ENCODE measurements around the gene TSPAN4. TPM values are rescaled to one million over a fixed set of nuclear protein-coding genes. Genes with fewer than 3 reads are reported as not detected.
A peak's percentile ranks its signal among the peaks of the same experiment; 100 is the strongest.

Gene TSPAN4
- total and polyA plus RNA-seq, 2 of the 13 experiments (the other 11 are each of a cell fraction or from before 2014, with no cell fraction given), result 31.7 to 68.3 TPM

DNA sequence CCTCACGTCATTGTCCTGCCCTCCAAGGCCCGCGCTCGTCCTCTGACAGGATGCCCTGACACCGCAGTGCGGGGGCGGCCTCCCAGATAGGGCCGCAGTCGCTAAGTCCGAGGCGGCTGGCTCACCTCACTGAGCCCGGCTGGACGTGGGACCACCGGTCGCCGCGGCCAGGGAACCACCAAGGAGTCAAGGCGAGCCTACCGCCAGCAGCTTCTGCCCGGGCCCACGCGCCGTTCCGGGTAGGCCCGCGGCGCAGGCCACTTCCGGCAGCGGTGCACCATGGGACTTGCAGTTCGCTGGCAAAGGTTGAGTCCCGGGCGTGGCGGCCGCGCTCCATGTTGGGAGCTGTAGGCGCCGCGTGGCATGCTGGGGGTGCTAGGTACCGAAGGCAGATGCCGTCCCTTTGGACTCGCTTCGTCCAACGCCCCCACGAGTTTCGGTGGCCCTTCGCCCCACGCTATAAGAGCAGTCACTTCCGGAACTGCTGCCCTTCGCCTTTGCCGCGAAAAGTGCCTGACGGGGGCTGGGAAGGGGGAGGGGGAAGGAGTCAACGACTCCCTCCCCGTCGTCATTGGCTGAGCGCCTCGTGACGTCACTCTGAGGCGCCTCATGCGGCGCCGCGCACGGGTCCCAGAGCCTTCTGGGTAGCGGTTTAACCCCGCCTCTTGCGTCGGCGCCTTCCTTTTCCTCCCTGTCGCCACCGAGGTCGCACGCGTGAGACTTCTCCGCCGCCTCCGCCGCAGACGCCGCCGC, 33.2 kb upstream of the TSPAN4 start, which contains the start of gene RPLP2 (continued):
- TF ChIP-seq BRF2 (CRISPR knock-in tag; IDR thresholded peaks at IDR 0.05), result peak; percentile 88
- TF ChIP-seq GFI1 (CRISPR knock-in tag; IDR thresholded peaks at IDR 0.05; ENCODE audit: borderline replicate concordance), result no peak; the same call in 1 of the 2 replicates
- TF ChIP-seq ZNF251 (CRISPR knock-in tag; IDR thresholded peaks at IDR 0.05), result no peak
- peak; percentile 85 for TF ChIP-seq ZNF782 (CRISPR knock-in tag; IDR thresholded peaks at IDR 0.05; ENCODE audit: borderline replicate concordance)
- TF ChIP-seq ZNF788 (CRISPR knock-in tag; IDR thresholded peaks at IDR 0.05; ENCODE audit: borderline replicate concordance), result peak; percentile 90; the same call in 1 of the 2 replicates
- peak; percentile 86; the same call in 1 of the 2 replicates for TF ChIP-seq LBX2 (CRISPR knock-in tag; IDR thresholded peaks at IDR 0.05; ENCODE audit: borderline replicate concordance)
- no peak for TF ChIP-seq HMGA1 (CRISPR knock-in tag; conservative IDR thresholded peaks at IDR 0.05)
- peak; percentile 87; the same call in 1 of the 2 replicates for TF ChIP-seq ZNF816 (CRISPR knock-in tag; IDR thresholded peaks at IDR 0.05; ENCODE audit: borderline replicate concordance)
- TF ChIP-seq ATF2 (CRISPR knock-in tag; IDR thresholded peaks at IDR 0.05), result peak; percentile 69
- TF ChIP-seq KMT2A (CRISPR knock-in tag; IDR thresholded peaks at IDR 0.05), result peak; percentile 65; the same call in 1 of the 2 replicates
- peak; percentile 78; the same call in 2 of the 3 replicates for TF ChIP-seq MXI1 (IDR thresholded peaks at IDR 0.05; ENCODE audit: borderline replicate concordance, low read depth, low read length)
- TF ChIP-seq HOXA7 (CRISPR knock-in tag; IDR thresholded peaks at IDR 0.05), result no peak
- peak; percentile 84 for TF ChIP-seq HOXA9 (CRISPR knock-in tag; IDR thresholded peaks at IDR 0.05; ENCODE audit: borderline replicate concordance)
- TF ChIP-seq ZNF709 (CRISPR knock-in tag; IDR thresholded peaks at IDR 0.05), result peak; percentile 80
- TF ChIP-seq HMG20A (CRISPR knock-in tag; IDR thresholded peaks at IDR 0.05; ENCODE audit: borderline replicate concordance), result no peak
- peak; percentile 76; the same call in 1 of the 2 replicates for TF ChIP-seq ZNF614 (CRISPR knock-in tag; IDR thresholded peaks at IDR 0.05; ENCODE audit: borderline replicate concordance)
- TF ChIP-seq, protein P1, sequence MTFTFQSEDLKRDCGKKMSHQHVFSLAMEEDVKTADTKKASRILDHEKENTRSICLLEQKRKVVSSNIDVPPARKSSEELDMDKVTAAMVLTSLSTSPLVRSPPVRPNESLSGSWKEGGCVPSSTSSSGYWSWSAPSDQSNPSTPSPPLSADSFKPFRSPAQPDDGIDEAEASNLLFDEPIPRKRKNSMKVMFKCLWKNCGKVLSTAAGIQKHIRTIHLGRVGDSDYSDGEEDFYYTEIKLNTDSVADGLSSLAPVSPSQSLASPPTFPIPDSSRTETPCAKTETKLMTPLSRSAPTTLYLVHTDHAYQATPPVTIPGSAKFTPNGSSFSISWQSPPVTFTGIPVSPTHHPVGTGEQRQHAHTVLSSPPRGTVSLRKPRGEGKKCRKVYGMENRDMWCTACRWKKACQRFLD (CRISPR knock-in tag; IDR thresholded peaks at IDR 0.05; ENCODE audit: borderline replicate concordance), result peak; percentile 25; the same call in 1 of the 2 replicates
- TF ChIP-seq ZNF33B (CRISPR knock-in tag; IDR thresholded peaks at IDR 0.05), result peak; percentile 69; the same call in 1 of the 2 replicates
- TF ChIP-seq TEAD2 (CRISPR knock-in tag; IDR thresholded peaks at IDR 0.05), result no peak
- TF ChIP-seq, protein P2, sequence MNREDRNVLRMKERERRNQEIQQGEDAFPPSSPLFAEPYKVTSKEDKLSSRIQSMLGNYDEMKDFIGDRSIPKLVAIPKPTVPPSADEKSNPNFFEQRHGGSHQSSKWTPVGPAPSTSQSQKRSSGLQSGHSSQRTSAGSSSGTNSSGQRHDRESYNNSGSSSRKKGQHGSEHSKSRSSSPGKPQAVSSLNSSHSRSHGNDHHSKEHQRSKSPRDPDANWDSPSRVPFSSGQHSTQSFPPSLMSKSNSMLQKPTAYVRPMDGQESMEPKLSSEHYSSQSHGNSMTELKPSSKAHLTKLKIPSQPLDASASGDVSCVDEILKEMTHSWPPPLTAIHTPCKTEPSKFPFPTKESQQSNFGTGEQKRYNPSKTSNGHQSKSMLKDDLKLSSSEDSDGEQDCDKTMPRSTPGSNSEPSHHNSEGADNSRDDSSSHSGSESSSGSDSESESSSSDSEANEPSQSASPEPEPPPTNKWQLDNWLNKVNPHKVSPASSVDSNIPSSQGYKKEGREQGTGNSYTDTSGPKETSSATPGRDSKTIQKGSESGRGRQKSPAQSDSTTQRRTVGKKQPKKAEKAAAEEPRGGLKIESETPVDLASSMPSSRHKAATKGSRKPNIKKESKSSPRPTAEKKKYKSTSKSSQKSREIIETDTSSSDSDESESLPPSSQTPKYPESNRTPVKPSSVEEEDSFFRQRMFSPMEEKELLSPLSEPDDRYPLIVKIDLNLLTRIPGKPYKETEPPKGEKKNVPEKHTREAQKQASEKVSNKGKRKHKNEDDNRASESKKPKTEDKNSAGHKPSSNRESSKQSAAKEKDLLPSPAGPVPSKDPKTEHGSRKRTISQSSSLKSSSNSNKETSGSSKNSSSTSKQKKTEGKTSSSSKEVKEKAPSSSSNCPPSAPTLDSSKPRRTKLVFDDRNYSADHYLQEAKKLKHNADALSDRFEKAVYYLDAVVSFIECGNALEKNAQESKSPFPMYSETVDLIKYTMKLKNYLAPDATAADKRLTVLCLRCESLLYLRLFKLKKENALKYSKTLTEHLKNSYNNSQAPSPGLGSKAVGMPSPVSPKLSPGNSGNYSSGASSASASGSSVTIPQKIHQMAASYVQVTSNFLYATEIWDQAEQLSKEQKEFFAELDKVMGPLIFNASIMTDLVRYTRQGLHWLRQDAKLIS (CRISPR knock-in tag; IDR thresholded peaks at IDR 0.05), result no peak
